GM23338 (cell line): ENCODE results near the gene CXCL9. TPM values are rescaled to one million over a fixed set of nuclear protein-coding genes. Genes with fewer than 3 reads are reported as not detected.

Source experiments
- ATAC-seq: fragments of 200-7000 bp; cut with Tn5 transposase; 3 replicates; pipeline ENCODE4 v1.9.1; 2020
- DNase-seq: peaks from one replicate; pipeline ENCODE4 v3.0.0-alpha.2; 2015; ENCODE audit warnings: low spot score
- H2AFZ ChIP-seq: fragments of 200-600 bp; sonication (generic); 2 replicates; pipeline ENCODE4 v1.8.0; 2016; ENCODE audit warnings: antibody characterized with exemption, mild to moderate bottlenecking, moderate library complexity
- H3F3A ChIP-seq: fragments of 200-600 bp; sonication (generic); replicated peaks from 2 replicates; pipeline ENCODE4 v1.8.0; 2017; ENCODE audit warnings: antibody characterized with exemption, mixed run types, low read depth
- H3K27ac ChIP-seq: fragments of 200-600 bp; sonication (generic); 2 replicates; pipeline ENCODE4 v1.6.1; 2016; ENCODE audit warnings: low read depth
- H3K27me3 ChIP-seq: fragments of 200-600 bp; sonication (generic); 2 replicates; pipeline ENCODE4 v1.8.0; 2016; ENCODE audit warnings: mild to moderate bottlenecking, mixed run types, moderate library complexity; ENCODE audit not compliant: insufficient read depth
- H3K36me3 ChIP-seq: fragments of 200-600 bp; sonication (generic); 2 replicates; pipeline ENCODE4 v1.8.0; 2016; ENCODE audit warnings: mild to moderate bottlenecking; ENCODE audit not compliant: insufficient read depth
- H3K4me1 ChIP-seq: fragments of 200-600 bp; sonication (generic); 2 replicates; pipeline ENCODE4 v1.8.0; 2016; ENCODE audit warnings: mild to moderate bottlenecking, moderate library complexity; ENCODE audit not compliant: insufficient read depth
- H3K4me2 ChIP-seq: fragments of 200-600 bp; sonication (generic); 2 replicates; pipeline ENCODE4 v1.7.1; 2017; ENCODE audit warnings: mixed run types
- H3K4me3 ChIP-seq: fragments of 200-600 bp; sonication (generic); 2 replicates; pipeline ENCODE4 v1.6.1; 2016; ENCODE audit warnings: mixed run types
- H3K79me2 ChIP-seq: fragments of 200-600 bp; sonication (generic); replicated peaks from 2 replicates; pipeline ENCODE4 v1.8.0; 2017; ENCODE audit warnings: mild to moderate bottlenecking; ENCODE audit not compliant: insufficient read depth
- H3K9me2 ChIP-seq: fragments of 200-600 bp; sonication (generic); 2 replicates; pipeline ENCODE4 v1.8.0; 2017; ENCODE audit not compliant: insufficient read depth
- H4K20me1 ChIP-seq: fragments of 200-600 bp; sonication (generic); replicated peaks from 2 replicates; pipeline ENCODE4 v1.8.0; 2017; ENCODE audit warnings: mild to moderate bottlenecking; ENCODE audit not compliant: insufficient read depth
- H3K27ac Mint-ChIP-seq: 2 replicates; pipeline ENCODE4 v1.8.0; 2020; ENCODE audit warnings: inconsistent platforms, mild to moderate bottlenecking, moderate library complexity, mixed read lengths
- H3K27me3 Mint-ChIP-seq: 3 replicates; pipeline ENCODE4 v1.8.0; 2022; ENCODE audit warnings: low read depth, mild to moderate bottlenecking, moderate library complexity, mixed read lengths, inconsistent platforms; ENCODE audit not compliant: insufficient read depth, poor library complexity
- H3K36me3 Mint-ChIP-seq: 3 replicates; pipeline ENCODE4 v1.8.0; 2021; ENCODE audit warnings: low read depth, mild to moderate bottlenecking, inconsistent platforms, moderate library complexity, mixed read lengths
- H3K4me1 Mint-ChIP-seq: 3 replicates; pipeline ENCODE4 v1.8.0; 2020; ENCODE audit warnings: mild to moderate bottlenecking, inconsistent platforms, mixed read lengths
- H3K4me3 Mint-ChIP-seq: 3 replicates; pipeline ENCODE4 v1.8.0; 2021; ENCODE audit warnings: moderate library complexity, mild to moderate bottlenecking, inconsistent platforms, mixed read lengths
- H3K9me3 Mint-ChIP-seq: 3 replicates; pipeline ENCODE4 v1.8.0; 2020; ENCODE audit warnings: moderate library complexity, mild to moderate bottlenecking, inconsistent platforms, mixed read lengths
- CREB1 ChIP-seq: fragments of 250-450 bp; sonication (Bioruptor Pico); IDR thresholded peaks from 2 replicates; pipeline ENCODE4 v1.5.0; 2020; ENCODE audit warnings: low read depth, mild to moderate bottlenecking, moderate library complexity
- EZH2 ChIP-seq: fragments of 200-600 bp; sonication (generic); IDR thresholded peaks from one replicate; pipeline ENCODE4 v1.8.0; 2017; ENCODE audit warnings: antibody characterized with exemption, mild to moderate bottlenecking, low read depth; ENCODE audit not compliant: unreplicated experiment
- EZH2phosphoT487 ChIP-seq: fragments of 200-600 bp; sonication (generic); IDR thresholded peaks from one replicate; pipeline ENCODE4 v1.8.1; 2018; ENCODE audit warnings: antibody characterized with exemption; ENCODE audit not compliant: unreplicated experiment
- NANOG ChIP-seq: IDR thresholded peaks from 2 replicates; pipeline ENCODE4 v1.6.1; 2016; ENCODE audit warnings: antibody characterized with exemption, borderline replicate concordance
- STAT1 ChIP-seq: IDR thresholded peaks from one replicate; pipeline ENCODE4 v1.6.1; 2016; ENCODE audit warnings: antibody characterized with exemption; ENCODE audit not compliant: unreplicated experiment
- ZNF114 ChIP-seq: fragments of 250-450 bp; sonication (Bioruptor Pico); IDR thresholded peaks from 2 replicates; pipeline ENCODE4 v1.5.0; 2020; ENCODE audit warnings: mild to moderate bottlenecking, moderate library complexity
- ZNF331 ChIP-seq: fragments of 250-450 bp; sonication (Bioruptor Pico); IDR thresholded peaks from 2 replicates; pipeline ENCODE4 v1.5.0; 2020; ENCODE audit warnings: low read depth, mild to moderate bottlenecking, moderate library complexity
- polyA plus RNA-seq: library from polyadenylated mRNA; unstranded; fragments of >200 nt; fragmentation: Nextera tagmentation; extraction: Ambion mirVana; gene quantifications from 2 replicates; pipeline ENCODE4 v1.2.1, GENCODE V29; 2016
- total RNA-seq: library from RNA; depleted of rRNA; stranded (reverse); fragments of >200 nt; shearing (Covaris generic); gene quantifications from 2 replicates; pipeline ENCODE4 v1.2.3, GENCODE V29; 2014
- TF ChIP-seq, protein P1 (sequence below): fragments of 250-450 bp; sonication (Bioruptor Pico); IDR thresholded peaks from 2 replicates; pipeline ENCODE4 v1.5.0; 2020; ENCODE audit warnings: mild to moderate bottlenecking, moderate library complexity
- TF ChIP-seq, protein P2 (sequence below): IDR thresholded peaks from 2 replicates; pipeline ENCODE4 v1.6.1; 2016; ENCODE audit warnings: antibody characterized with exemption
- TF ChIP-seq, protein P3 (sequence below): IDR thresholded peaks from one replicate; pipeline ENCODE4 v1.6.1; 2018; ENCODE audit warnings: antibody characterized with exemption; ENCODE audit not compliant: unreplicated experiment
- TF ChIP-seq, protein P4 (sequence below), 2 experiments: fragments of 200-600 bp in 1 of 2; sonication (generic) in 1 of 2; conservative IDR thresholded peaks; 2 replicates each; pipeline versions ENCODE4 v1.5.1 to v1.6.1; 2016 to 2017; ENCODE audit warnings: antibody characterized with exemption in 2 of 2, low read depth in 2 of 2, mild to moderate bottlenecking in 2 of 2, moderate library complexity in 1 of 2

Gene CXCL9
- total and polyA plus RNA-seq, 2 experiments from 2014 or later: not detected

DNA sequence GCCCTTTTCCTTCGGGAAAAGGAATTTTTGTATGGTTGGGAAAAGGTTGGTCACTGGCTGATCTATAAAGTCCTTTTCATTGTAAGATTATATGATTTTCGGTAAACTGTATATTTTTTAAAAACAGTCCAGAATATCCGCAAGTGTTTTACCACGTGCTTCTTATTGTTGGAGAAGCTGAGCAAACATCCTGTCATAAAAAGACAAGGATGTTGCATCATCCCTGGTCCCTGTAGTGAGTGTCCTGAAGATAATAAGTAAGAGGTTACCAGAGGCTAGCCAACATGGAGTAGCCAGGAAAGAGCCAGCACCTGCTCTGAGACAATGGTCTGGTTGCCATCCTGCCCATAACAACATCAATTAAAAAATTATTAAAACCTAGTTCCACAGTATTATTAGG is 5.1 kb downstream of the CXCL9 start:
- Histone ChIP-seq H3K9me2 (peaks cover 9% of the 10 kb centered on the region; the same call in 1 of the 2 replicates), H3K4me3 (no peak overlapping the region), H3K27me3 (no peaks in the 10 kb centered on the region), H3F3A (no peaks in the 10 kb centered on the region), H3K79me2 (no peaks in the 10 kb centered on the region), H3K4me2 (no peak overlapping the region), H4K20me1 (no peaks in the 10 kb centered on the region), H3K4me1 (no peaks in the 10 kb centered on the region), H3K36me3 (no peaks in the 10 kb centered on the region), H3K27ac (no peak overlapping the region), H2AFZ (peak overlapping the region; percentile 45)
- no peak overlapping the region for H3K27ac Mint-ChIP-seq
- no peaks in the 10 kb centered on the region for H3K9me3 Mint-ChIP-seq
- ATAC-seq (no peak), DNase-seq (no peak)
- TF ChIP-seq, protein P1, sequence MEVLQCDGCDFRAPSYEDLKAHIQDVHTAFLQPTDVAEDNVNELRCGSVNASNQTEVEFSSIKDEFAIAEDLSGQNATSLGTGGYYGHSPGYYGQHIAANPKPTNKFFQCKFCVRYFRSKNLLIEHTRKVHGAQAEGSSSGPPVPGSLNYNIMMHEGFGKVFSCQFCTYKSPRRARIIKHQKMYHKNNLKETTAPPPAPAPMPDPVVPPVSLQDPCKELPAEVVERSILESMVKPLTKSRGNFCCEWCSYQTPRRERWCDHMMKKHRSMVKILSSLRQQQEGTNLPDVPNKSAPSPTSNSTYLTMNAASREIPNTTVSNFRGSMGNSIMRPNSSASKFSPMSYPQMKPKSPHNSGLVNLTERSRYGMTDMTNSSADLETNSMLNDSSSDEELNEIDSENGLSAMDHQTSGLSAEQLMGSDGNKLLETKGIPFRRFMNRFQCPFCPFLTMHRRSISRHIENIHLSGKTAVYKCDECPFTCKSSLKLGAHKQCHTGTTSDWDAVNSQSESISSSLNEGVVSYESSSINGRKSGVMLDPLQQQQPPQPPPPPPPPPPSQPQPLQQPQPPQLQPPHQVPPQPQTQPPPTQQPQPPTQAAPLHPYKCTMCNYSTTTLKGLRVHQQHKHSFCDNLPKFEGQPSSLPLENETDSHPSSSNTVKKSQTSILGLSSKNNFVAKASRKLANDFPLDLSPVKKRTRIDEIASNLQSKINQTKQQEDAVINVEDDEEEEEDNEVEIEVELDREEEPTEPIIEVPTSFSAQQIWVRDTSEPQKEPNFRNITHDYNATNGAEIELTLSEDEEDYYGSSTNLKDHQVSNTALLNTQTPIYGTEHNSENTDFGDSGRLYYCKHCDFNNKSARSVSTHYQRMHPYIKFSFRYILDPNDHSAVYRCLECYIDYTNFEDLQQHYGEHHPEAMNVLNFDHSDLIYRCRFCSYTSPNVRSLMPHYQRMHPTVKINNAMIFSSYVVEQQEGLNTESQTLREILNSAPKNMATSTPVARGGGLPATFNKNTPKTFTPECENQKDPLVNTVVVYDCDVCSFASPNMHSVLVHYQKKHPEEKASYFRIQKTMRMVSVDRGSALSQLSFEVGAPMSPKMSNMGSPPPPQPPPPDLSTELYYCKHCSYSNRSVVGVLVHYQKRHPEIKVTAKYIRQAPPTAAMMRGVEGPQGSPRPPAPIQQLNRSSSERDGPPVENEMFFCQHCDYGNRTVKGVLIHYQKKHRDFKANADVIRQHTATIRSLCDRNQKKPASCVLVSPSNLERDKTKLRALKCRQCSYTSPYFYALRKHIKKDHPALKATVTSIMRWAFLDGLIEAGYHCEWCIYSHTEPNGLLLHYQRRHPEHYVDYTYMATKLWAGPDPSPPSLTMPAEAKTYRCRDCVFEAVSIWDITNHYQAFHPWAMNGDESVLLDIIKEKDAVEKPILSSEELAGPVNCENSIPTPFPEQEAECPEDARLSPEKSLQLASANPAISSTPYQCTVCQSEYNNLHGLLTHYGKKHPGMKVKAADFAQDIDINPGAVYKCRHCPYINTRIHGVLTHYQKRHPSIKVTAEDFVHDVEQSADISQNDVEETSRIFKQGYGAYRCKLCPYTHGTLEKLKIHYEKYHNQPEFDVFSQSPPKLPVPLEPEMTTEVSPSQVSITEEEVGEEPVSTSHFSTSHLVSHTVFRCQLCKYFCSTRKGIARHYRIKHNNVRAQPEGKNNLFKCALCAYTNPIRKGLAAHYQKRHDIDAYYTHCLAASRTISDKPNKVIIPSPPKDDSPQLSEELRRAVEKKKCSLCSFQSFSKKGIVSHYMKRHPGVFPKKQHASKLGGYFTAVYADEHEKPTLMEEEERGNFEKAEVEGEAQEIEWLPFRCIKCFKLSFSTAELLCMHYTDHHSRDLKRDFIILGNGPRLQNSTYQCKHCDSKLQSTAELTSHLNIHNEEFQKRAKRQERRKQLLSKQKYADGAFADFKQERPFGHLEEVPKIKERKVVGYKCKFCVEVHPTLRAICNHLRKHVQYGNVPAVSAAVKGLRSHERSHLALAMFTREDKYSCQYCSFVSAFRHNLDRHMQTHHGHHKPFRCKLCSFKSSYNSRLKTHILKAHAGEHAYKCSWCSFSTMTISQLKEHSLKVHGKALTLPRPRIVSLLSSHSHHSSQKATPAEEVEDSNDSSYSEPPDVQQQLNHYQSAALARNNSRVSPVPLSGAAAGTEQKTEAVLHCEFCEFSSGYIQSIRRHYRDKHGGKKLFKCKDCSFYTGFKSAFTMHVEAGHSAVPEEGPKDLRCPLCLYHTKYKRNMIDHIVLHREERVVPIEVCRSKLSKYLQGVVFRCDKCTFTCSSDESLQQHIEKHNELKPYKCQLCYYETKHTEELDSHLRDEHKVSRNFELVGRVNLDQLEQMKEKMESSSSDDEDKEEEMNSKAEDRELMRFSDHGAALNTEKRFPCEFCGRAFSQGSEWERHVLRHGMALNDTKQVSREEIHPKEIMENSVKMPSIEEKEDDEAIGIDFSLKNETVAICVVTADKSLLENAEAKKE (CRISPR knock-in tag): no peak
- TF ChIP-seq EZH2phosphoT487 (no peak), ZNF114 (no peak), STAT1 (no peak), CREB1 (CRISPR knock-in tag) (no peak), EZH2 (no peak), ZNF331 (CRISPR knock-in tag) (no peak), NANOG (no peak)
- TF ChIP-seq, protein P2, sequence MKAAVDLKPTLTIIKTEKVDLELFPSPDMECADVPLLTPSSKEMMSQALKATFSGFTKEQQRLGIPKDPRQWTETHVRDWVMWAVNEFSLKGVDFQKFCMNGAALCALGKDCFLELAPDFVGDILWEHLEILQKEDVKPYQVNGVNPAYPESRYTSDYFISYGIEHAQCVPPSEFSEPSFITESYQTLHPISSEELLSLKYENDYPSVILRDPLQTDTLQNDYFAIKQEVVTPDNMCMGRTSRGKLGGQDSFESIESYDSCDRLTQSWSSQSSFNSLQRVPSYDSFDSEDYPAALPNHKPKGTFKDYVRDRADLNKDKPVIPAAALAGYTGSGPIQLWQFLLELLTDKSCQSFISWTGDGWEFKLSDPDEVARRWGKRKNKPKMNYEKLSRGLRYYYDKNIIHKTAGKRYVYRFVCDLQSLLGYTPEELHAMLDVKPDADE: no peak
- TF ChIP-seq, protein P3, sequence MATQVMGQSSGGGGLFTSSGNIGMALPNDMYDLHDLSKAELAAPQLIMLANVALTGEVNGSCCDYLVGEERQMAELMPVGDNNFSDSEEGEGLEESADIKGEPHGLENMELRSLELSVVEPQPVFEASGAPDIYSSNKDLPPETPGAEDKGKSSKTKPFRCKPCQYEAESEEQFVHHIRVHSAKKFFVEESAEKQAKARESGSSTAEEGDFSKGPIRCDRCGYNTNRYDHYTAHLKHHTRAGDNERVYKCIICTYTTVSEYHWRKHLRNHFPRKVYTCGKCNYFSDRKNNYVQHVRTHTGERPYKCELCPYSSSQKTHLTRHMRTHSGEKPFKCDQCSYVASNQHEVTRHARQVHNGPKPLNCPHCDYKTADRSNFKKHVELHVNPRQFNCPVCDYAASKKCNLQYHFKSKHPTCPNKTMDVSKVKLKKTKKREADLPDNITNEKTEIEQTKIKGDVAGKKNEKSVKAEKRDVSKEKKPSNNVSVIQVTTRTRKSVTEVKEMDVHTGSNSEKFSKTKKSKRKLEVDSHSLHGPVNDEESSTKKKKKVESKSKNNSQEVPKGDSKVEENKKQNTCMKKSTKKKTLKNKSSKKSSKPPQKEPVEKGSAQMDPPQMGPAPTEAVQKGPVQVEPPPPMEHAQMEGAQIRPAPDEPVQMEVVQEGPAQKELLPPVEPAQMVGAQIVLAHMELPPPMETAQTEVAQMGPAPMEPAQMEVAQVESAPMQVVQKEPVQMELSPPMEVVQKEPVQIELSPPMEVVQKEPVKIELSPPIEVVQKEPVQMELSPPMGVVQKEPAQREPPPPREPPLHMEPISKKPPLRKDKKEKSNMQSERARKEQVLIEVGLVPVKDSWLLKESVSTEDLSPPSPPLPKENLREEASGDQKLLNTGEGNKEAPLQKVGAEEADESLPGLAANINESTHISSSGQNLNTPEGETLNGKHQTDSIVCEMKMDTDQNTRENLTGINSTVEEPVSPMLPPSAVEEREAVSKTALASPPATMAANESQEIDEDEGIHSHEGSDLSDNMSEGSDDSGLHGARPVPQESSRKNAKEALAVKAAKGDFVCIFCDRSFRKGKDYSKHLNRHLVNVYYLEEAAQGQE: no peak
- TF ChIP-seq, protein P4, sequence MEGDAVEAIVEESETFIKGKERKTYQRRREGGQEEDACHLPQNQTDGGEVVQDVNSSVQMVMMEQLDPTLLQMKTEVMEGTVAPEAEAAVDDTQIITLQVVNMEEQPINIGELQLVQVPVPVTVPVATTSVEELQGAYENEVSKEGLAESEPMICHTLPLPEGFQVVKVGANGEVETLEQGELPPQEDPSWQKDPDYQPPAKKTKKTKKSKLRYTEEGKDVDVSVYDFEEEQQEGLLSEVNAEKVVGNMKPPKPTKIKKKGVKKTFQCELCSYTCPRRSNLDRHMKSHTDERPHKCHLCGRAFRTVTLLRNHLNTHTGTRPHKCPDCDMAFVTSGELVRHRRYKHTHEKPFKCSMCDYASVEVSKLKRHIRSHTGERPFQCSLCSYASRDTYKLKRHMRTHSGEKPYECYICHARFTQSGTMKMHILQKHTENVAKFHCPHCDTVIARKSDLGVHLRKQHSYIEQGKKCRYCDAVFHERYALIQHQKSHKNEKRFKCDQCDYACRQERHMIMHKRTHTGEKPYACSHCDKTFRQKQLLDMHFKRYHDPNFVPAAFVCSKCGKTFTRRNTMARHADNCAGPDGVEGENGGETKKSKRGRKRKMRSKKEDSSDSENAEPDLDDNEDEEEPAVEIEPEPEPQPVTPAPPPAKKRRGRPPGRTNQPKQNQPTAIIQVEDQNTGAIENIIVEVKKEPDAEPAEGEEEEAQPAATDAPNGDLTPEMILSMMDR (conservative IDR thresholded peaks at IDR 0.05; ENCODE audit: low read depth in 2 of 2): no peak
- H3K4me3 Mint-ChIP-seq: no peak overlapping the region
- H3K27me3 Mint-ChIP-seq: peaks cover 6% of the 10 kb centered on the region
- no peaks in the 10 kb centered on the region for H3K36me3 Mint-ChIP-seq
- no peaks in the 10 kb centered on the region for H3K4me1 Mint-ChIP-seq
